OCI-LY7 (cell line): ENCODE measurements around the gene VPS8.

Source experiments
- CTCF ChIP-seq: fragments of 200-600 bp; sonication (generic); conservative IDR thresholded peaks from 2 replicates; pipeline ENCODE4 v1.5.1; 2014; ENCODE audit warnings: mild to moderate bottlenecking, antibody characterized with exemption, low read length, moderate library complexity, mixed read lengths
- EZH2phosphoT487 ChIP-seq: fragments of 200-600 bp; sonication (generic); IDR thresholded peaks from 2 replicates; pipeline ENCODE4 v1.6.1; 2018; ENCODE audit warnings: low read depth, borderline replicate concordance, mild to moderate bottlenecking, mixed run types, antibody characterized with exemption, low read length, moderate library complexity, mixed read lengths

GRCh38 chr3:185040425-185040824 lies 228.5 kb downstream of the VPS8 start:
- TF ChIP-seq EZH2phosphoT487 (no peak), CTCF (no peak)
